ENCODE results near the gene POLG.

POLG gene

DNA sequence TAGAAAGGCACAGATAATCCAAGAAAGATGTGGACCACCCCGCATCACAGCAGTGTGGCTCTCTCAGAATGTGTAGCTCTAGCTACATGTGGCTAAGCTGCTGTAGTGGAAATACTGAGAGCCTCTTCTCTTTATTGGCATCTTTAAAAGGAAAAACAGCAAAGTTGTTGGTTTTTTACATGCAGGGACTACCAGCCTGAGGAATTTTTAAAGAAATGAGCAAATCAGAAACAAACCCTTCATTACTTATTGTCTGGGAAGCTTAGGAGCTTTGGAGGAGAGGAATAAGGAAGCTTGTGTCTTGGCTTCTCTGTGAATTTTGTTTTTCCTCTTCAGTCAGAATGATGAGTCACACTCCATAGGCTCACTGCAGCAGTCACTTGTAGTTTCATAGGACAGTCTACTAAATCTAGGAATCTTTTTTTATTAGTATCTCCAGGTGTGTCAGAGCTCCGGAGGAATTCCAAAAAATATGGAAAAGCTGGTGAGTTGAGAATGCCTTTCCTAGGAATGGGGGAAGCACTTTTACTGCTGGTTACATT is 27.5 kb downstream of the POLG start:
- POLR2A ChIA-PET, result interaction anchor here (0.7 kb wide), 1 partner anchor 11 kb away, joined by 3 read pairs; no protein-coding TSS in a partner anchor
- H3K4me3 ChIP-seq (ENCODE audit: low read depth, low read length), result no peak overlapping the region
- H3K4me1 ChIP-seq (ENCODE audit: control insufficient read depth, insufficient read depth, low read length), result no peaks in the 10 kb centered on the region
- TF ChIP-seq ZNF174 (tag by site-specific recombination; IDR thresholded peaks at IDR 0.05) (no peak), ZNF596 (tag by site-specific recombination; IDR thresholded peaks at IDR 0.05) (no peak), ZNF121 (tag by site-specific recombination; IDR thresholded peaks at IDR 0.05) (no peak)
- TF ChIP-seq, protein P1, sequence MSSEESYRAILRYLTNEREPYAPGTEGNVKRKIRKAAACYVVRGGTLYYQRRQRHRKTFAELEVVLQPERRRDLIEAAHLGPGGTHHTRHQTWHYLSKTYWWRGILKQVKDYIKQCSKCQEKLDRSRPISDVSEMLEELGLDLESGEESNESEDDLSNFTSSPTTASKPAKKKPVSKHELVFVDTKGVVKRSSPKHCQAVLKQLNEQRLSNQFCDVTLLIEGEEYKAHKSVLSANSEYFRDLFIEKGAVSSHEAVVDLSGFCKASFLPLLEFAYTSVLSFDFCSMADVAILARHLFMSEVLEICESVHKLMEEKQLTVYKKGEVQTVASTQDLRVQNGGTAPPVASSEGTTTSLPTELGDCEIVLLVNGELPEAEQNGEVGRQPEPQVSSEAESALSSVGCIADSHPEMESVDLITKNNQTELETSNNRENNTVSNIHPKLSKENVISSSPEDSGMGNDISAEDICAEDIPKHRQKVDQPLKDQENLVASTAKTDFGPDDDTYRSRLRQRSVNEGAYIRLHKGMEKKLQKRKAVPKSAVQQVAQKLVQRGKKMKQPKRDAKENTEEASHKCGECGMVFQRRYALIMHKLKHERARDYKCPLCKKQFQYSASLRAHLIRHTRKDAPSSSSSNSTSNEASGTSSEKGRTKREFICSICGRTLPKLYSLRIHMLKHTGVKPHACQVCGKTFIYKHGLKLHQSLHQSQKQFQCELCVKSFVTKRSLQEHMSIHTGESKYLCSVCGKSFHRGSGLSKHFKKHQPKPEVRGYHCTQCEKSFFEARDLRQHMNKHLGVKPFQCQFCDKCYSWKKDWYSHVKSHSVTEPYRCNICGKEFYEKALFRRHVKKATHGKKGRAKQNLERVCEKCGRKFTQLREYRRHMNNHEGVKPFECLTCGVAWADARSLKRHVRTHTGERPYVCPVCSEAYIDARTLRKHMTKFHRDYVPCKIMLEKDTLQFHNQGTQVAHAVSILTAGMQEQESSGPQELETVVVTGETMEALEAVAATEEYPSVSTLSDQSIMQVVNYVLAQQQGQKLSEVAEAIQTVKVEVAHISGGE (tag by site-specific recombination; conservative IDR thresholded peaks at IDR 0.05; ENCODE audit: low read depth), result no peak
- CTCF ChIA-PET, result interaction anchor here (1.0 to 1.4 kb wide), 3 partner anchors 11 to 100 kb away, joined by 3 to 8 read pairs (median 3); no protein-coding TSS in a partner anchor
- H3K9me3 ChIP-seq (ENCODE audit: control insufficient read depth, insufficient read depth, low read depth, low read length), result no peaks in the 10 kb centered on the region
- H3K27ac ChIP-seq (ENCODE audit: extremely low read depth, low read depth, low read length), result no peak overlapping the region
- peaks cover 75 to 91% of the 10 kb centered on the region in 2 experiments for H3K36me3 ChIP-seq (ENCODE audit: control insufficient read depth in 2 of 2, insufficient read depth in 1 of 2, low read length in 2 of 2)

- H3K36me3 ChIP-seq (ENCODE audit: control insufficient read depth in 2 of 2, insufficient read depth in 1 of 2, low read length in 2 of 2), result peaks cover 87 to 95% of the 10 kb centered on the region in 2 experiments
- ChIA-PET POLR2A (interaction anchor here (0.7 to 1.0 kb wide), 2 partner anchors 12 to 191 kb away, joined by 3 read pairs; no protein-coding TSS in a partner anchor), CTCF (interaction anchor here (0.5 to 1.9 kb wide), 6 partner anchors 12 to 667 kb away, joined by 3 to 12 read pairs (median 4); no protein-coding TSS in a partner anchor)
- TF ChIP-seq, protein P2, sequence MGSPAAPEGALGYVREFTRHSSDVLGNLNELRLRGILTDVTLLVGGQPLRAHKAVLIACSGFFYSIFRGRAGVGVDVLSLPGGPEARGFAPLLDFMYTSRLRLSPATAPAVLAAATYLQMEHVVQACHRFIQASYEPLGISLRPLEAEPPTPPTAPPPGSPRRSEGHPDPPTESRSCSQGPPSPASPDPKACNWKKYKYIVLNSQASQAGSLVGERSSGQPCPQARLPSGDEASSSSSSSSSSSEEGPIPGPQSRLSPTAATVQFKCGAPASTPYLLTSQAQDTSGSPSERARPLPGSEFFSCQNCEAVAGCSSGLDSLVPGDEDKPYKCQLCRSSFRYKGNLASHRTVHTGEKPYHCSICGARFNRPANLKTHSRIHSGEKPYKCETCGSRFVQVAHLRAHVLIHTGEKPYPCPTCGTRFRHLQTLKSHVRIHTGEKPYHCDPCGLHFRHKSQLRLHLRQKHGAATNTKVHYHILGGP (tag by site-specific recombination; IDR thresholded peaks at IDR 0.05), result no peak
- TF ChIP-seq ZNF404 (tag by site-specific recombination; IDR thresholded peaks at IDR 0.05) (no peak), BCL11A (tag by site-specific recombination; IDR thresholded peaks at IDR 0.05; ENCODE audit: low read depth) (no peak), ZBTB7A (tag by site-specific recombination; IDR thresholded peaks at IDR 0.05; ENCODE audit: low read depth) (no peak), ZNF843 (tag by site-specific recombination; IDR thresholded peaks at IDR 0.05) (no peak), ZNF146 (tag by site-specific recombination; IDR thresholded peaks at IDR 0.05) (no peak), GFI1B (tag by site-specific recombination; IDR thresholded peaks at IDR 0.05) (no peak), ZNF239 (tag by site-specific recombination; IDR thresholded peaks at IDR 0.05) (no peak), ZFP3 (tag by site-specific recombination; IDR thresholded peaks at IDR 0.05; ENCODE audit: low read depth) (no peak), WT1 (tag by site-specific recombination; IDR thresholded peaks at IDR 0.05) (no peak), HOXD13 (CRISPR knock-in tag; IDR thresholded peaks at IDR 0.05; ENCODE audit: borderline replicate concordance) (no peak), GLIS1 (tag by site-specific recombination; IDR thresholded peaks at IDR 0.05) (no peak), ZNF707 (tag by site-specific recombination; IDR thresholded peaks at IDR 0.05) (no peak), ZSCAN16 (tag by site-specific recombination; IDR thresholded peaks at IDR 0.05) (no peak)
- TF ChIP-seq, protein P3, sequence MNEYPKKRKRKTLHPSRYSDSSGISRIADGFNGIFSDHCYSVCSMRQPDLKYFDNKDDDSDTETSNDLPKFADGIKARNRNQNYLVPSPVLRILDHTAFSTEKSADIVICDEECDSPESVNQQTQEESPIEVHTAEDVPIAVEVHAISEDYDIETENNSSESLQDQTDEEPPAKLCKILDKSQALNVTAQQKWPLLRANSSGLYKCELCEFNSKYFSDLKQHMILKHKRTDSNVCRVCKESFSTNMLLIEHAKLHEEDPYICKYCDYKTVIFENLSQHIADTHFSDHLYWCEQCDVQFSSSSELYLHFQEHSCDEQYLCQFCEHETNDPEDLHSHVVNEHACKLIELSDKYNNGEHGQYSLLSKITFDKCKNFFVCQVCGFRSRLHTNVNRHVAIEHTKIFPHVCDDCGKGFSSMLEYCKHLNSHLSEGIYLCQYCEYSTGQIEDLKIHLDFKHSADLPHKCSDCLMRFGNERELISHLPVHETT (tag by site-specific recombination; IDR thresholded peaks at IDR 0.05), result no peak
- TF ChIP-seq, protein P4, sequence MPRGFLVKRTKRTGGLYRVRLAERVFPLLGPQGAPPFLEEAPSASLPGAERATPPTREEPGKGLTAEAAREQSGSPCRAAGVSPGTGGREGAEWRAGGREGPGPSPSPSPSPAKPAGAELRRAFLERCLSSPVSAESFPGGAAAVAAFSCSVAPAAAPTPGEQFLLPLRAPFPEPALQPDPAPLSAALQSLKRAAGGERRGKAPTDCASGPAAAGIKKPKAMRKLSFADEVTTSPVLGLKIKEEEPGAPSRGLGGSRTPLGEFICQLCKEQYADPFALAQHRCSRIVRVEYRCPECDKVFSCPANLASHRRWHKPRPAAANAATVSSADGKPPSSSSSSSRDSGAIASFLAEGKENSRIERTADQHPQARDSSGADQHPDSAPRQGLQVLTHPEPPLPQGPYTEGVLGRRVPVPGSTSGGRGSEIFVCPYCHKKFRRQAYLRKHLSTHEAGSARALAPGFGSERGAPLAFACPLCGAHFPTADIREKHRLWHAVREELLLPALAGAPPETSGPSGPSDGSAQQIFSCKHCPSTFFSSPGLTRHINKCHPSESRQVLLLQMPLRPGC (tag by site-specific recombination; IDR thresholded peaks at IDR 0.05), result no peak
- no peak overlapping the region for H3K4me3 ChIP-seq (ENCODE audit: low read depth, low read length)
- H3K9me3 ChIP-seq (ENCODE audit: control insufficient read depth, insufficient read depth, low read depth, low read length), result no peaks in the 10 kb centered on the region
- no peak overlapping the region for H3K27ac ChIP-seq (ENCODE audit: extremely low read depth, low read depth, low read length)
- no peaks in the 10 kb centered on the region for H3K4me1 ChIP-seq (ENCODE audit: control insufficient read depth, insufficient read depth, low read length)
Observed at GRCh38 chr15:89305395-89305794, 29.2 kb downstream of the POLG start.
